Endometrium (tissue), 2 donors: Measurements from ENCODE around the gene PCNT.
"Not testable (repeated sequence)": the region's sequence is repeated elsewhere in the genome, so short reads cannot be mapped to it uniquely, and the experiment has no call there.

Experiments used
- FAIRE-seq: peaks from 2 replicates; lab custom pipeline; 2012; peaks lifted over from hg19 to GRCh38; lab: Jason Lieb, UNC
- donor health status: control.
- donor health status: control.

PCNT gene

GRCh38 chr21:46427516-46427915, 103.6 kb downstream of the PCNT start:
- FAIRE-seq, result no peak

- no peak for FAIRE-seq
Measured at GRCh38 chr21:46428286-46428685, 104.3 kb downstream of the PCNT start.

GRCh38 chr21:46428987-46429710, 105.2 kb downstream of the PCNT start:
- FAIRE-seq, result no peak

GRCh38 chr21:46429754-46430681, 106.1 kb downstream of the PCNT start:
- FAIRE-seq, result no peak

GRCh38 chr21:46431448-46431847, 107.5 kb downstream of the PCNT start:
- no peak for FAIRE-seq

- no peak for FAIRE-seq
Measured at GRCh38 chr21:46431884-46432488, 108.0 kb downstream of the PCNT start.

GRCh38 chr21:46433116-46433515, 109.2 kb downstream of the PCNT start:
- not testable (repeated sequence) for FAIRE-seq

GRCh38 chr21:46434322-46434958, 110.5 kb downstream of the PCNT start:
- no peak for FAIRE-seq

GRCh38 chr21:46435786-46436227, 111.9 kb downstream of the PCNT start:
- no peak for FAIRE-seq

GRCh38 chr21:46436621-46437020, 112.7 kb downstream of the PCNT start:
- no peak for FAIRE-seq

- no peak for FAIRE-seq
Measured at GRCh38 chr21:46437096-46437498, 113.1 kb downstream of the PCNT start.

- no peak for FAIRE-seq
Measured at GRCh38 chr21:46437511-46437910, 113.6 kb downstream of the PCNT start.

- FAIRE-seq, result no peak
Measured at GRCh38 chr21:46438241-46438640, 114.3 kb downstream of the PCNT start.

GRCh38 chr21:46439906-46440305, 116.0 kb downstream of the PCNT start:
- no peak for FAIRE-seq

GRCh38 chr21:46441331-46441730, 117.4 kb downstream of the PCNT start:
- FAIRE-seq, result no peak

GRCh38 chr21:46441961-46442498, 118.1 kb downstream of the PCNT start:
- FAIRE-seq, result no peak

- no peak for FAIRE-seq
Measured at GRCh38 chr21:46442938-46443337, 119.0 kb downstream of the PCNT start.

- FAIRE-seq, result no peak
Measured at GRCh38 chr21:46443910-46444309, 120.0 kb downstream of the PCNT start.

- FAIRE-seq, result no peak
Measured at GRCh38 chr21:46448108-46448507, 124.2 kb downstream of the PCNT start.

- not testable (repeated sequence) for FAIRE-seq
Measured at GRCh38 chr21:46448855-46449254, 124.9 kb downstream of the PCNT start.

- FAIRE-seq, result no peak
Measured at GRCh38 chr21:46452710-46453109, 128.8 kb downstream of the PCNT start.

GRCh38 chr21:46454142-46454541, 130.2 kb downstream of the PCNT start:
- no peak for FAIRE-seq
